Panc1 (cell line): ENCODE results near the gene PRR13. TPM values are rescaled to one million over a fixed set of nuclear protein-coding genes. Genes with fewer than 3 reads are reported as not detected.
"Not testable (repeated sequence)": the region's sequence is repeated elsewhere in the genome, so short reads cannot be mapped to it uniquely, and the experiment has no call there.

Source experiments
- ATAC-seq: fragments of 200-7000 bp; cut with Tn5 transposase; 2 replicates; pipeline ENCODE4 v1.9.1; 2020; ENCODE audit warnings: mild to moderate bottlenecking, moderate library complexity
- BruUV-seq: library from RNA; stranded (reverse); fragments of 400-500 nt; replicated peaks from 2 replicates; lab custom pipeline; 2021; lab: Mats Ljungman, UMichigan
- CTCF ChIA-PET: fragments of 300-600 bp; sonication (Branson Sonifier 250); formaldehyde crosslinking; loops from one replicate; lab custom pipeline; 2022; ENCODE audit warnings: antibody characterized with exemption; lab: Charles Lee
- POLR2A ChIA-PET: fragments of 300-600 bp; sonication (Branson Sonifier 250); formaldehyde crosslinking; loops from one replicate; lab custom pipeline; 2022; ENCODE audit warnings: antibody characterized with exemption; lab: Charles Lee
- DNase-seq: peaks from one replicate; pipeline ENCODE4 v3.0.0-alpha.2; 2010; ENCODE audit warnings: low read depth, low spot score
- H3K27ac ChIP-seq: 2 replicates; pipeline ENCODE4 v1.5.1; 2011; ENCODE audit warnings: mild to moderate bottlenecking, low read length, inconsistent platforms
- H3K27me3 ChIP-seq: fragments of 200-500 bp; sonication (Bioruptor generic); 2 replicates; pipeline ENCODE4 v1.6.0; 2014; ENCODE audit warnings: low read length, inconsistent platforms; ENCODE audit not compliant: control insufficient read depth, insufficient read depth
- H3K36me3 ChIP-seq: fragments of 200-500 bp; sonication (Bioruptor generic); 2 replicates; pipeline ENCODE4 v1.5.1; 2014; ENCODE audit warnings: inconsistent platforms, mild to moderate bottlenecking, low read length, moderate library complexity; ENCODE audit not compliant: control insufficient read depth, insufficient read depth
- H3K4me1 ChIP-seq: 2 replicates; pipeline ENCODE4 v1.5.1; 2011; ENCODE audit warnings: inconsistent platforms, mild to moderate bottlenecking, low read length, moderate library complexity; ENCODE audit not compliant: control insufficient read depth, insufficient read depth
- H3K4me3 ChIP-seq, 2 experiments: 2 replicates each; pipeline ENCODE4 v1.5.1; 2011 to 2012; ENCODE audit warnings: low read depth in 2 of 2, low read length in 2 of 2, mild to moderate bottlenecking in 2 of 2, inconsistent platforms in 1 of 2, moderate library complexity in 1 of 2
- H3K9me3 ChIP-seq: fragments of 200-500 bp; sonication (Bioruptor generic); 2 replicates; pipeline ENCODE4 v1.5.1; 2014; ENCODE audit warnings: low read depth, mild to moderate bottlenecking, inconsistent platforms, low read length, moderate library complexity; ENCODE audit not compliant: control insufficient read depth, insufficient read depth
- POLR2AphosphoS5 ChIP-seq: IDR thresholded peaks from 2 replicates; pipeline ENCODE4 v1.6.1; 2012; ENCODE audit warnings: mild to moderate bottlenecking, low read depth, low read length, moderate library complexity
- REST ChIP-seq, 2 experiments: IDR thresholded peaks; 2 replicates each; pipeline ENCODE4 v1.6.1; 2011 to 2012; ENCODE audit warnings: low read depth in 2 of 2, control low read depth in 1 of 2, low read length in 1 of 2, mild to moderate bottlenecking in 1 of 2, moderate library complexity in 1 of 2; ENCODE audit not compliant: insufficient read depth in 1 of 2
- SIN3A ChIP-seq: IDR thresholded peaks from 2 replicates; pipeline ENCODE4 v1.6.1; 2012; ENCODE audit warnings: low read depth, mild to moderate bottlenecking, low read length, moderate library complexity, borderline replicate concordance; ENCODE audit not compliant: insufficient read depth
- TCF7L2 ChIP-seq: IDR thresholded peaks from 2 replicates; pipeline ENCODE4 v1.6.1; 2011; ENCODE audit warnings: mild to moderate bottlenecking, low read depth, low read length, inconsistent platforms
- in situ Hi-C: cut with HindIII; loops from 2 replicates; pipeline ENCODE4 v1.10.0; 2016; ENCODE audit warnings: low sequenced_read_pairs, low pct_unique_long_range_greater_than_20kb
- intact Hi-C: fragments of 100-400 bp; cut with micrococcal nuclease; formaldehyde crosslinking; loops from one replicate; pipeline ENCODE4 v1.10.0; 2022; ENCODE audit not compliant: unreplicated experiment
- total RNA-seq: library from RNA; stranded (reverse); gene quantifications from one replicate; pipeline ENCODE4 v1.2.1, GENCODE V29; 2021; ENCODE audit not compliant: unreplicated experiment
- TF ChIP-seq, protein P1 (sequence below): fragments of 450-650 bp; IDR thresholded peaks from 2 replicates; pipeline ENCODE4 v1.5.1; 2017; ENCODE audit warnings: mild to moderate bottlenecking

The PRR13 gene
- total RNA-seq, 1 experiment from 2014 or later = 454 TPM

DNA sequence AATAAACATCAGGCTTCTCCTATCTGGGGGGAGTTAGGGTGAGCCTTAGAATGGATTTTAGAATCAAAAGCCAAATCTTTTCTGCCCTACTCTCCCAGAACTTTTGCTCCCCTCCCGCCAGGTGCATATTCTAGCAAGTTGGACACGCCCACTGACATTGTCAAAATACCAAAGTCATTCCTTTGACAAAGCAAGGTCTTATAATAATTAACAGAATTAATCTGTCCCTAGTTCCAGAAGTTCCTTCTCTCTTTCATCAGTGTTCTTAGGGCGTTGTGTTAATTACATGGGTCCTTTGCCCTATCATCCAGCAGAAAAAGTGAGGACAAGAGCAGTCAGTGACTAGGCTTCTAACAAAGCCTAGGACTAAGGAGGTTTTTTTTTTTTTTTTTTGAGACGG lies 2.4 kb downstream of the PRR13 start:
- DNase-seq (no peak), ATAC-seq (no peak)
- no TSS peak for BruUV-seq
- intact Hi-C loops = no loop called here
- in situ Hi-C loops = no loop called here
- ChIA-PET CTCF (interaction anchor here (0.7 kb wide), 2 partner anchors 15 to 193 kb away, joined by 5 to 6 read pairs; no protein-coding TSS in a partner anchor), POLR2A (no interaction called here)
- H3K9me3 ChIP-seq = no peaks in the 10 kb centered on the region
- no peak for TF ChIP-seq REST (IDR thresholded peaks at IDR 0.05; ENCODE audit: insufficient read depth in 1 of 2, low read depth in 2 of 2, low read length in 1 of 2)
- TF ChIP-seq TCF7L2 = no peak
- TF ChIP-seq POLR2AphosphoS5 = no peak; the same call in 1 of the 2 replicates
- TF ChIP-seq, protein P1, sequence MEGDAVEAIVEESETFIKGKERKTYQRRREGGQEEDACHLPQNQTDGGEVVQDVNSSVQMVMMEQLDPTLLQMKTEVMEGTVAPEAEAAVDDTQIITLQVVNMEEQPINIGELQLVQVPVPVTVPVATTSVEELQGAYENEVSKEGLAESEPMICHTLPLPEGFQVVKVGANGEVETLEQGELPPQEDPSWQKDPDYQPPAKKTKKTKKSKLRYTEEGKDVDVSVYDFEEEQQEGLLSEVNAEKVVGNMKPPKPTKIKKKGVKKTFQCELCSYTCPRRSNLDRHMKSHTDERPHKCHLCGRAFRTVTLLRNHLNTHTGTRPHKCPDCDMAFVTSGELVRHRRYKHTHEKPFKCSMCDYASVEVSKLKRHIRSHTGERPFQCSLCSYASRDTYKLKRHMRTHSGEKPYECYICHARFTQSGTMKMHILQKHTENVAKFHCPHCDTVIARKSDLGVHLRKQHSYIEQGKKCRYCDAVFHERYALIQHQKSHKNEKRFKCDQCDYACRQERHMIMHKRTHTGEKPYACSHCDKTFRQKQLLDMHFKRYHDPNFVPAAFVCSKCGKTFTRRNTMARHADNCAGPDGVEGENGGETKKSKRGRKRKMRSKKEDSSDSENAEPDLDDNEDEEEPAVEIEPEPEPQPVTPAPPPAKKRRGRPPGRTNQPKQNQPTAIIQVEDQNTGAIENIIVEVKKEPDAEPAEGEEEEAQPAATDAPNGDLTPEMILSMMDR = no peak
- TF ChIP-seq SIN3A = no peak
- peaks cover 8% of the 10 kb centered on the region for H3K36me3 ChIP-seq
- H3K27ac ChIP-seq = no peak overlapping the region
- no peaks in the 10 kb centered on the region for H3K27me3 ChIP-seq
- H3K4me1 ChIP-seq = peaks cover 7% of the 10 kb centered on the region
- H3K4me3 ChIP-seq = peak overlapping the region in 1 of 2 experiments; percentile 79; a peak in 2 of 4 replicates

GRCh38 chr12:53444593-53445325 lies 3.2 kb downstream of the PRR13 start:
- POLR2A ChIA-PET = interaction anchor here (0.6 kb wide), 2 partner anchors 163 to 534 kb away, joined by 4 to 5 read pairs; no protein-coding TSS in a partner anchor
- ATAC-seq, in situ Hi-C loops, H3K36me3 ChIP-seq, H3K9me3 ChIP-seq, DNase-seq, intact Hi-C loops, H3K4me1 ChIP-seq, BruUV-seq, H3K27me3 ChIP-seq, H3K27ac ChIP-seq: not testable (repeated sequence)
- CTCF ChIA-PET = interaction anchor here (0.7 kb wide), 3 partner anchors 14 to 192 kb away, joined by 3 to 6 read pairs (median 5); no protein-coding TSS in a partner anchor
- H3K4me3 ChIP-seq = peak overlapping the region in 1 of 2 experiments; percentile 23; a peak in 1 of 4 replicates

DNA sequence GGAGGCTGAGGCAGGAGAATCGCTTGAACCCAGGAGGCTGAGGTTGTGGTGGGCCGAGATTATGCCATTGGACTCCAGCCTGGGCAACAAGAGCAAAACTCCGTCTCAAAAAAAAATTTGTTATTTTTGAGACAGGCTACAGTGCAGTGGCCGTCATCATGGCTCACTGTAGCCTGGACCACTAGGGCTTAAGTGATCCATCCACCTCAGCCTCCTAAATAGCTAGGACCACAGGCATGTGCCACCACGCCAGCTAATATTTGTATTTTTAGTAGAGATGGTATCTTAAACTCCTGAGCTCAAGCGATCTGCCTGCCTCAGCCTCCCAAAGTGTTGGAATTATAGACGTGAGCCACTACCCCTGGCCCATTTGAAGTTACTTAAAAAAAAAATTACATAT lies 9.4 kb downstream of the PRR13 start:
- Histone ChIP-seq H3K36me3 (peaks cover 34% of the 10 kb centered on the region), H3K4me3 (no peak overlapping the region), H3K27me3 (no peaks in the 10 kb centered on the region), H3K27ac (no peak overlapping the region), H3K4me1 (peaks cover 22% of the 10 kb centered on the region), H3K9me3 (no peaks in the 10 kb centered on the region)
- ChIA-PET POLR2A (no interaction called here), CTCF (interaction anchor here (0.6 to 0.7 kb wide), 2 partner anchors 40 to 50 kb away, joined by 3 to 5 read pairs; partner anchors contain the start of gene TARBP2)
- no peak for ATAC-seq
- intact Hi-C loops = no loop called here
- in situ Hi-C loops = no loop called here
- DNase-seq = no peak
- TF ChIP-seq POLR2AphosphoS5 = no peak
- no peak for TF ChIP-seq TCF7L2
- no peak for TF ChIP-seq REST (IDR thresholded peaks at IDR 0.05; ENCODE audit: insufficient read depth in 1 of 2, low read depth in 2 of 2, low read length in 1 of 2)
- no peak for TF ChIP-seq SIN3A
- no TSS peak for BruUV-seq
